ENCODE results near the gene RNASEH2A. TPM values are rescaled to one million over a fixed set of nuclear protein-coding genes. Genes with fewer than 3 reads are reported as not detected.

The RNASEH2A gene
- total RNA-seq, 1 experiment from 2014 or later = 68.8 TPM

DNA sequence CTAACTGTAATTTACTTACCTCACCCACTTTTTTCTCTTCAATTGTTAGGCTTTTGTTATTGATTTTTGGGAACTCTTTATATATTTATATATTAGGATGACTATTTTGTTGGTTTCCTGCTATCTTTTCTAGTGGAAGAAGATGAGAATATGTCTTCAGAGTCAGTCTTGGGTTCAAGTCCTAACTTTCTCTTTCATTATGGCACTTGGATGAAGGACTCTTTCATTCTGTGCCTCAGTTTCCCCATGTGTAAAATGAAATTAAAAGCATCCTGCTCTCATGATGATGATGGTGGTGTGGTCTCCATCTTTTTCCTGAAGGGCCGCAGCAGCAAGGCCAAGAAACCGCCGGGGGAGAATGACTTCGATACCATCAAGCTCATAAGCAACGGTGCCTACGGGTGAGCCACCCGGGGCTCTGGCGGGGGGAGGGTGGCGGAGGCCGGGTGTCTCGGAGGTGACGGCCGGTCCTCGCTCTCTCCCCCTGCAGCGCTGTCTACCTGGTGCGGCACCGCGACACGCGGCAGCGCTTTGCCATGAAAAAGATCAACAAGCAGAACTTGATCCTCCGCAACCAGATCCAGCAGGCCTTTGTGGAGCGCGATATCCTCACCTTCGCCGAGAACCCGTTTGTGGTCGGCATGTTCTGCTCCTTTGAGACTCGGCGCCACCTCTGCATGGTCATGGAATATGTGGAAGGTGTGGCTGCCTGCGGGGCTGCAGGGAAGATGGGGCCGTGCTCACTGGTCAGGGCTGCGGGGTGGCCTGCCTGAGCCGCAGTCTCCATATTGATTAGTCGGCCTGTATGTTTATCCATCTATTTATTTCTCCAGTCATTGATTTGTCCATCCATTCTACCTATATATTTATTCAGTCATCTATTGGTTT, 51.9 kb downstream of the RNASEH2A start:
- DNase-seq (ENCODE audit: low read depth in 1 of 2, low spot score in 2 of 2) = no peak
- Histone ChIP-seq H3K27me3 (replicated peaks) (no peaks in the 10 kb centered on the region), H3K9me3 (replicated peaks) (no peaks in the 10 kb centered on the region)

DNA sequence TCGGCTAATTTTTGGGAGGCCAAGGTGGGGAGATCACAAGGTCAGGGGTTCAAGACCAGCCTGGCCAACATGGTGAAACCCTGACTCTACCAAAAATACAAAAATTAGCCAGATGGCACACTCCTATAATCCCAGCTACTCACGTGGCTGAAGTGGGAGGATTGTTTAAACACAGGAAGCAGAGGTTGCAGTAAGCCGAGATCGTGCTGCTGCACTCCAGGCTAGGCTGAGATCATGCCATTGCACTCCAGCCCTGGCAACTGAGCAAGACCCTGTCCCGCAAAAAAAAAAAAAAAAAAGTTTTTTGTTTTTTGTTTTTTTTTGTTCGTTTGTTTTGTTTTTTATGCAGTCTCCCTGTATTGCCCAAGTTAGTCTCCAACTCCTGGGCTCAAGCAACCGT, 53.2 kb downstream of the RNASEH2A start:
- no peaks in the 10 kb centered on the region for H3K4me1 ChIP-seq (replicated peaks)
- DNase-seq (ENCODE audit: low read depth in 1 of 2, low spot score in 2 of 2) = no peak
- no peaks in the 10 kb centered on the region for H3K9me3 ChIP-seq (replicated peaks)
- no peaks in the 10 kb centered on the region for H3K36me3 ChIP-seq
- H3K4me3 ChIP-seq = no peak overlapping the region
- H3K27me3 ChIP-seq (replicated peaks) = no peaks in the 10 kb centered on the region; the same call in 1 of the 2 replicates
- H3K27ac ChIP-seq = no peak overlapping the region

More for the DNA sequence above, 51.9 kb downstream of the RNASEH2A start:
- H3K36me3 ChIP-seq = no peaks in the 10 kb centered on the region
- no peak overlapping the region for H3K27ac ChIP-seq
- H3K4me1 ChIP-seq (replicated peaks) = no peaks in the 10 kb centered on the region
- H3K4me3 ChIP-seq = no peak overlapping the region

Other genes starting within 250 kb of the RNASEH2A start
- gene ZNF490, start 195.8 kb upstream of the RNASEH2A start, total RNA-seq (2014; rRNA removed; shearing (Covaris generic)) = 2.1 and 2.4 TPM in 2 replicates
- 14.8 and 15.4 TPM in 2 replicates for gene ZNF791, start 195.7 kb upstream of the RNASEH2A start, total RNA-seq (2014; rRNA removed; shearing (Covaris generic))
- 36.1 and 38.7 TPM in 2 replicates for gene MAN2B1, start 139.8 kb upstream of the RNASEH2A start, total RNA-seq (2014; rRNA removed; shearing (Covaris generic))
- 9.7 and 23.7 TPM in 2 replicates for gene WDR83, start 139.8 kb upstream of the RNASEH2A start, total RNA-seq (2014; rRNA removed; shearing (Covaris generic))
- 69.4 and 71.1 TPM in 2 replicates for gene DHPS, start 124.7 kb upstream of the RNASEH2A start, total RNA-seq (2014; rRNA removed; shearing (Covaris generic))
- not detected in 2 replicates for gene GNG14, start 118.6 kb upstream of the RNASEH2A start, total RNA-seq (2014; rRNA removed; shearing (Covaris generic))
- 9.0 and 13.2 TPM in 2 replicates for gene FBXW9, start 110.0 kb upstream of the RNASEH2A start, total RNA-seq (2014; rRNA removed; shearing (Covaris generic))
- gene TNPO2, start 82.7 kb upstream of the RNASEH2A start, total RNA-seq (2014; rRNA removed; shearing (Covaris generic)) = 24.0 and 25.8 TPM in 2 replicates
- gene TRIR, start 71.9 kb upstream of the RNASEH2A start, total RNA-seq (2014; rRNA removed; shearing (Covaris generic)) = 274 and 417 TPM in 2 replicates
- 88.5 and 127 TPM in 2 replicates for gene GET3, start 69.1 kb upstream of the RNASEH2A start, total RNA-seq (2014; rRNA removed; shearing (Covaris generic))
- 0.13 TPM in 1 of 2 replicates, not detected in the other for gene BEST2, start 54.8 kb upstream of the RNASEH2A start, total RNA-seq (2014; rRNA removed; shearing (Covaris generic))
- 12.4 and 27.5 TPM in 2 replicates for gene HOOK2, start 31.0 kb upstream of the RNASEH2A start, total RNA-seq (2014; rRNA removed; shearing (Covaris generic))
- 112 and 115 TPM in 2 replicates for gene JUNB, start 15.1 kb upstream of the RNASEH2A start, total RNA-seq (2014; rRNA removed; shearing (Covaris generic))
- gene PRDX2, start 4.8 kb upstream of the RNASEH2A start, total RNA-seq (2014; rRNA removed; shearing (Covaris generic)) = 4.6 and 8.7 TPM in 2 replicates
- not detected in 2 replicates for gene THSD8, start 4.5 kb upstream of the RNASEH2A start, total RNA-seq (2014; rRNA removed; shearing (Covaris generic))
- gene RTBDN, start 28.0 kb downstream of the RNASEH2A start, total RNA-seq (2014; rRNA removed; shearing (Covaris generic)) = not detected in 2 replicates
- gene MAST1, start 31.9 kb downstream of the RNASEH2A start, total RNA-seq (2014; rRNA removed; shearing (Covaris generic)) = not detected in 2 replicates
- gene DNASE2, start 74.9 kb downstream of the RNASEH2A start, total RNA-seq (2014; rRNA removed; shearing (Covaris generic)) = 21.8 and 25.5 TPM in 2 replicates
- not detected in 2 replicates for gene KLF1, start 80.6 kb downstream of the RNASEH2A start, total RNA-seq (2014; rRNA removed; shearing (Covaris generic))
- 25.9 and 43.7 TPM in 2 replicates for gene GCDH, start 84.6 kb downstream of the RNASEH2A start, total RNA-seq (2014; rRNA removed; shearing (Covaris generic))
- 0.24 TPM in 1 of 2 replicates, not detected in the other for gene SYCE2, start 112.7 kb downstream of the RNASEH2A start, total RNA-seq (2014; rRNA removed; shearing (Covaris generic))
- 48.3 and 101 TPM in 2 replicates for gene FARSA, start 127.1 kb downstream of the RNASEH2A start, total RNA-seq (2014; rRNA removed; shearing (Covaris generic))
- 1,330 and 1,700 TPM in 2 replicates for gene CALR, start 132.0 kb downstream of the RNASEH2A start, total RNA-seq (2014; rRNA removed; shearing (Covaris generic))
- gene RAD23A, start 139.3 kb downstream of the RNASEH2A start, total RNA-seq (2014; rRNA removed; shearing (Covaris generic)) = 145 and 164 TPM in 2 replicates
- 75.7 and 84.3 TPM in 2 replicates for gene GADD45GIP1, start 150.6 kb downstream of the RNASEH2A start, total RNA-seq (2014; rRNA removed; shearing (Covaris generic))
- 0.41 TPM in 1 of 2 replicates, not detected in the other for gene DAND5, start 163.0 kb downstream of the RNASEH2A start, total RNA-seq (2014; rRNA removed; shearing (Covaris generic))
- 9.4 and 10.9 TPM in 2 replicates for gene NFIX, start 188.9 kb downstream of the RNASEH2A start, total RNA-seq (2014; rRNA removed; shearing (Covaris generic))

All from SJSA1 (cell line).